Trophoblast cell (in vitro differentiated cells and primary cell): Measurements from ENCODE around the gene SORCS3.
A peak's percentile ranks its signal among the peaks of the same experiment; 100 is the strongest.

Experiments
- DNase-seq, 2 donors: peaks; one replicate each; pipeline ENCODE4 v3.0.0-alpha.2; 2016
- H2AFZ ChIP-seq: 2 replicates; pipeline ENCODE4 v1.6.1; 2013; ENCODE audit warnings: low read length, moderate library complexity, mild to moderate bottlenecking; ENCODE audit not compliant: insufficient read depth, poor library complexity
- H2AK5ac ChIP-seq: 2 replicates; pipeline ENCODE4 v1.6.1; 2013; ENCODE audit warnings: mild to moderate bottlenecking, low read length
- H2BK120ac ChIP-seq: 2 replicates; pipeline ENCODE4 v1.6.1; 2013; ENCODE audit warnings: low read length, mild to moderate bottlenecking, moderate library complexity; ENCODE audit not compliant: insufficient read depth, poor library complexity
- H2BK12ac ChIP-seq: 2 replicates; pipeline ENCODE4 v1.6.1; 2013; ENCODE audit warnings: mild to moderate bottlenecking, low read length, moderate library complexity
- H2BK5ac ChIP-seq: 2 replicates; pipeline ENCODE4 v1.6.1; 2013; ENCODE audit warnings: low read length, low read depth, moderate library complexity, mild to moderate bottlenecking; ENCODE audit not compliant: poor library complexity
- H3K14ac ChIP-seq: 2 replicates; pipeline ENCODE4 v1.6.1; 2013; ENCODE audit warnings: mild to moderate bottlenecking, low read length
- H3K18ac ChIP-seq: 2 replicates; pipeline ENCODE4 v1.6.1; 2013; ENCODE audit warnings: mild to moderate bottlenecking, low read length
- H3K23ac ChIP-seq: 2 replicates; pipeline ENCODE4 v1.6.1; 2013; ENCODE audit warnings: low read length
- H3K27ac ChIP-seq: 2 replicates; pipeline ENCODE4 v1.5.1; 2013; ENCODE audit warnings: low read depth, mild to moderate bottlenecking, inconsistent platforms, low read length, moderate library complexity
- H3K27me3 ChIP-seq: 2 replicates; pipeline ENCODE4 v1.6.1; 2013; ENCODE audit warnings: inconsistent platforms, mild to moderate bottlenecking, low read length, moderate library complexity; ENCODE audit not compliant: insufficient read depth
- H3K36me3 ChIP-seq, 2 experiments: 1 replicate in 1 of 2; 2 replicates in 1 of 2; pipeline ENCODE4 v1.6.1; 2013; ENCODE audit warnings: low read length in 2 of 2, mild to moderate bottlenecking in 2 of 2, moderate library complexity in 1 of 2; ENCODE audit not compliant: insufficient read depth in 2 of 2, control insufficient read depth in 1 of 2
- H3K4ac ChIP-seq: 2 replicates; pipeline ENCODE4 v1.6.1; 2013; ENCODE audit warnings: low read depth, mild to moderate bottlenecking, low read length, moderate library complexity
- H3K4me1 ChIP-seq, 2 experiments: 1 replicate in 1 of 2; 2 replicates in 1 of 2; pipeline ENCODE4 v1.6.1; 2013; ENCODE audit warnings: low read length in 2 of 2, mild to moderate bottlenecking in 2 of 2, moderate library complexity in 1 of 2; ENCODE audit not compliant: insufficient read depth in 2 of 2, control insufficient read depth in 1 of 2
- H3K4me2 ChIP-seq: 2 replicates; pipeline ENCODE4 v1.6.1; 2013; ENCODE audit warnings: inconsistent platforms, mild to moderate bottlenecking, low read length, moderate library complexity
- H3K4me3 ChIP-seq: 2 replicates; pipeline ENCODE4 v1.5.1; 2013; ENCODE audit warnings: mild to moderate bottlenecking, low read depth, low read length, inconsistent platforms
- H3K79me1 ChIP-seq: one replicate; pipeline ENCODE4 v1.6.1; 2013; ENCODE audit warnings: low read length
- H3K79me2 ChIP-seq: 2 replicates; pipeline ENCODE4 v1.6.1; 2013; ENCODE audit warnings: low read length, mild to moderate bottlenecking; ENCODE audit not compliant: control insufficient read depth, insufficient read depth, poor library complexity
- H3K9ac ChIP-seq: 2 replicates; pipeline ENCODE4 v1.6.1; 2013; ENCODE audit warnings: mild to moderate bottlenecking, low read length
- H3K9me3 ChIP-seq: 2 replicates; pipeline ENCODE4 v1.6.1; 2013; ENCODE audit warnings: low read depth, mild to moderate bottlenecking, control low read depth, inconsistent platforms, low read length; ENCODE audit not compliant: insufficient read depth
- H4K12ac ChIP-seq: 2 replicates; pipeline ENCODE4 v1.6.1; 2013; ENCODE audit warnings: low read depth, mild to moderate bottlenecking, low read length, moderate library complexity
- H4K8ac ChIP-seq: 2 replicates; pipeline ENCODE4 v1.6.1; 2013; ENCODE audit warnings: low read depth, mild to moderate bottlenecking, low read length, moderate library complexity
- H4K91ac ChIP-seq: one replicate; pipeline ENCODE4 v1.6.1; 2013; ENCODE audit warnings: low read depth, mild to moderate bottlenecking, low read length, moderate library complexity
- WGBS: extraction: QIAGEN DNeasy Blood & Tissue Kit; methylation state at CpG from one replicate; pipeline ENCODE4 v1.1.7; 2013; ENCODE audit warnings: missing lambda C conversion rate; ENCODE audit not compliant: insufficient read length, insufficient coverage; ENCODE audit errors: extremely low coverage; 5-methylcytosine and 5-hydroxymethylcytosine counted together

SORCS3 gene

GRCh38 chr10:104676874-104677273, 35.8 kb downstream of the SORCS3 start:
- H3K18ac ChIP-seq = no peak overlapping the region
- DNase-seq = no peak
- no peak overlapping the region for H4K91ac ChIP-seq
- H3K4me1 ChIP-seq = peaks cover 3 to 5% of the 10 kb centered on the region in 2 experiments
- no peak overlapping the region for H3K23ac ChIP-seq
- H4K8ac ChIP-seq = no peak overlapping the region
- H3K4ac ChIP-seq = no peak overlapping the region
- H2BK120ac ChIP-seq = no peak overlapping the region
- H3K79me1 ChIP-seq = no peaks in the 10 kb centered on the region
- no peaks in the 10 kb centered on the region for H3K9me3 ChIP-seq
- H3K27me3 ChIP-seq = no peaks in the 10 kb centered on the region
- H3K9ac ChIP-seq = no peak overlapping the region
- no peak overlapping the region for H3K14ac ChIP-seq
- no peak overlapping the region for H3K27ac ChIP-seq
- H2AFZ ChIP-seq = no peak overlapping the region
- no CpG with 5 or more reads among the region's 1 CpG for WGBS
- no peaks in the 10 kb centered on the region for H3K79me2 ChIP-seq
- H4K12ac ChIP-seq = no peak overlapping the region
- H2BK12ac ChIP-seq = no peak overlapping the region
- no peaks in the 10 kb centered on the region for H3K36me3 ChIP-seq
- H2BK5ac ChIP-seq = no peak overlapping the region
- no peak overlapping the region for H3K4me2 ChIP-seq
- H2AK5ac ChIP-seq = no peak overlapping the region
- H3K4me3 ChIP-seq = peak overlapping the region; percentile 33

GRCh38 chr10:104678658-104679057, 37.6 kb downstream of the SORCS3 start:
- Histone ChIP-seq H3K4me1 (peaks cover 3 to 5% of the 10 kb centered on the region in 2 experiments), H3K36me3 (no peaks in the 10 kb centered on the region), H3K18ac (no peak overlapping the region), H4K12ac (no peak overlapping the region), H2AK5ac (no peak overlapping the region), H4K91ac (no peak overlapping the region), H2BK5ac (no peak overlapping the region), H3K14ac (no peak overlapping the region), H3K4me3 (no peak overlapping the region), H3K23ac (no peak overlapping the region), H3K9me3 (no peaks in the 10 kb centered on the region), H3K27ac (no peak overlapping the region), H3K4ac (no peak overlapping the region), H3K79me1 (no peaks in the 10 kb centered on the region), H3K27me3 (no peaks in the 10 kb centered on the region), H2AFZ (no peak overlapping the region), H2BK120ac (no peak overlapping the region), H3K9ac (no peak overlapping the region), H3K4me2 (no peak overlapping the region), H4K8ac (no peak overlapping the region), H2BK12ac (no peak overlapping the region), H3K79me2 (no peaks in the 10 kb centered on the region)
- DNase-seq = no peak

- Histone ChIP-seq H3K36me3 (no peaks in the 10 kb centered on the region), H3K27ac (no peak overlapping the region), H2AFZ (peak overlapping the region; percentile 66), H3K18ac (no peak overlapping the region), H3K4me1 (peaks cover 3 to 5% of the 10 kb centered on the region in 2 experiments), H4K12ac (no peak overlapping the region), H4K8ac (peak overlapping the region; percentile 63), H3K79me1 (no peaks in the 10 kb centered on the region), H3K23ac (no peak overlapping the region), H2BK120ac (no peak overlapping the region), H3K9me3 (no peaks in the 10 kb centered on the region), H3K14ac (no peak overlapping the region), H3K4ac (no peak overlapping the region), H3K27me3 (no peaks in the 10 kb centered on the region), H3K79me2 (no peaks in the 10 kb centered on the region), H3K9ac (no peak overlapping the region), H3K4me2 (peak overlapping the region; percentile 63), H2AK5ac (no peak overlapping the region), H2BK12ac (no peak overlapping the region), H2BK5ac (no peak overlapping the region), H3K4me3 (no peak overlapping the region), H4K91ac (no peak overlapping the region)
- no CpG with 5 or more reads among the region's 35 CpGs for WGBS
- no peak for DNase-seq
Observed at GRCh38 chr10:104680467-104681401, 39.6 kb downstream of the SORCS3 start.

- no peak for DNase-seq
- Histone ChIP-seq H3K23ac (no peak overlapping the region), H3K9me3 (no peaks in the 10 kb centered on the region), H3K27ac (no peak overlapping the region), H2AK5ac (no peak overlapping the region), H3K4me3 (no peak overlapping the region), H3K14ac (no peak overlapping the region), H4K91ac (no peak overlapping the region), H3K4me1 (peaks cover 3 to 5% of the 10 kb centered on the region in 2 experiments), H2BK12ac (no peak overlapping the region), H3K79me2 (no peaks in the 10 kb centered on the region), H3K18ac (no peak overlapping the region), H4K12ac (no peak overlapping the region), H3K79me1 (no peaks in the 10 kb centered on the region), H2BK120ac (no peak overlapping the region), H3K4ac (no peak overlapping the region), H3K9ac (no peak overlapping the region), H4K8ac (peak overlapping the region; percentile 40), H3K36me3 (no peaks in the 10 kb centered on the region), H2AFZ (peak overlapping the region; percentile 66), H2BK5ac (no peak overlapping the region), H3K4me2 (peak overlapping the region; percentile 63), H3K27me3 (no peaks in the 10 kb centered on the region)
- no CpG with 5 or more reads among the region's 2 CpGs for WGBS
Observed at GRCh38 chr10:104681485-104681884, 40.4 kb downstream of the SORCS3 start.
